ENCODE results near the gene ITGB3BP.
"Not testable (repeated sequence)": the region's sequence is repeated elsewhere in the genome, so short reads cannot be mapped to it uniquely, and the experiment has no call there.

The ITGB3BP gene

GRCh38 chr1:63522891-63523728, at the start of gene ITGB3BP, which contains the start of gene EFCAB7:
Gene ITGB3BP (minus strand): TSS chr1:63523225. CDS start chr1:63523133, 92 bp downstream.
Gene EFCAB7 (plus strand): TSS chr1:63523525. CDS start chr1:63525573, 2,048 bp downstream.
- peak; percentile 79 to 93 for DNase-seq

- DNase-seq: not testable (repeated sequence)
Measured at GRCh38 chr1:63572686-63573085, 49.7 kb upstream of the ITGB3BP start.

GRCh38 chr1:63569640-63570316, 46.8 kb upstream of the ITGB3BP start:
- no peak for DNase-seq

GRCh38 chr1:63569068-63569467, 46.0 kb upstream of the ITGB3BP start:
- DNase-seq: no peak

- no peak for DNase-seq
Measured at GRCh38 chr1:63563745-63564144, 40.7 kb upstream of the ITGB3BP start.

- DNase-seq: no peak
Measured at GRCh38 chr1:63559357-63559756, 36.3 kb upstream of the ITGB3BP start.

- DNase-seq: no peak
Measured at GRCh38 chr1:63557365-63557987, 34.5 kb upstream of the ITGB3BP start.

GRCh38 chr1:63555480-63555879, 32.5 kb upstream of the ITGB3BP start:
- no peak for DNase-seq

GRCh38 chr1:63548877-63549276, 25.9 kb upstream of the ITGB3BP start:
- no peak for DNase-seq

GRCh38 chr1:63548303-63548702, 25.3 kb upstream of the ITGB3BP start:
- no peak for DNase-seq

GRCh38 chr1:63547621-63548294, 24.7 kb upstream of the ITGB3BP start:
- no peak for DNase-seq

- no peak for DNase-seq
Measured at GRCh38 chr1:63545780-63546179, 22.8 kb upstream of the ITGB3BP start.

- no peak for DNase-seq
Measured at GRCh38 chr1:63537940-63538339, 14.9 kb upstream of the ITGB3BP start.

GRCh38 chr1:63537006-63537405, 14.0 kb upstream of the ITGB3BP start:
- no peak for DNase-seq

- DNase-seq: no peak
Measured at GRCh38 chr1:63534406-63534805, 11.4 kb upstream of the ITGB3BP start.

GRCh38 chr1:63533931-63534330, 10.9 kb upstream of the ITGB3BP start:
- DNase-seq: no peak

- no peak for DNase-seq
Measured at GRCh38 chr1:63532727-63533126, 9.7 kb upstream of the ITGB3BP start.

GRCh38 chr1:63524201-63524600, 1.2 kb upstream of the ITGB3BP start:
- no peak for DNase-seq

- DNase-seq: no peak
Measured at GRCh38 chr1:63523738-63524137, 713 bp upstream of the ITGB3BP start.

GRCh38 chr1:63516629-63517028, 6.4 kb downstream of the ITGB3BP start:
- DNase-seq: no peak

- no peak for DNase-seq
Measured at GRCh38 chr1:63512584-63512983, 10.4 kb downstream of the ITGB3BP start.

GRCh38 chr1:63509718-63510117, 13.3 kb downstream of the ITGB3BP start:
- no peak for DNase-seq

GRCh38 chr1:63506782-63507181, 16.2 kb downstream of the ITGB3BP start:
- no peak for DNase-seq

Measured in NCI-H187 (cell line).